ENCODE data around the gene RPA3.

RPA3 gene

GRCh38 chr7:7653593-7654187 lies 64.7 kb downstream of the RPA3 start:
- no peak for DNase-seq (ENCODE audit: low read depth, low spot score)

DNA sequence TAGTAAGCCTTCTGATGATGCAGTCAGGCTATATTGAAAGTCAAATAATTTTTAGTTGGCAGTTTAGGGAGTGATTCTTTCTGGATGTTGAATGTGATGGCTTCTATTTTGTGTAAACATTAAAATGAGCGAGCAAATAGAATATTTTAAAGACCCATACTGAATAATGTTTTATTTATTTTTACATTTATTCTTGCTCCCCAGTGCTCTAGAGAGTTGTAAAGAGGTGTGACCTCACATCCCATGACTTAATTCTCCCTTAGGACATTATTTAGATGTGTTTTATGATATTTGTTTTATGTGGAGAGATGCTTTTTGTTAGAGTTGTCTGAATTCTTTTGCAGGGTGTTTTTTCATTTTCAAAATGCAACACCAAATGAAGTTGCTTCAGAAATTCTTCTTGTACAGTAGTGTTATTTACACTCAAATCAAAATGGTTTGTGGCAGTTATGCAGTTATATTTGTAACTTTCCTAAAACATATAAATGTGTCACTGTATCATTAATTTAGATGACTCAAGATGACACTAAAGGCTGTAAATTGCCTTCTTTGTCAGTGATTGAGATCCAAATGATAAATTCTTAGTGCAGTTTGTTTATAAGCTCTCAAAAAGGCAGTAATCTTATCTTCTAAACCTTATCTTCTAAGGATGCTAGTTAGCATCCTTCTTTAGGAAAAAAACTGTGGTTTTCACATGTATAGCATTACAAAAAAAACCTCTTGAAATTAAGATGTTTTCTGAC lies 65.4 kb downstream of the RPA3 start:
- DNase-seq (ENCODE audit: low read depth, low spot score), result no peak

GRCh38 chr7:7651479-7651878 lies 66.9 kb downstream of the RPA3 start:
- DNase-seq (ENCODE audit: low read depth, low spot score), result no peak

GRCh38 chr7:7650682-7651206 lies 67.7 kb downstream of the RPA3 start:
- no peak for DNase-seq (ENCODE audit: low read depth, low spot score)

DNA sequence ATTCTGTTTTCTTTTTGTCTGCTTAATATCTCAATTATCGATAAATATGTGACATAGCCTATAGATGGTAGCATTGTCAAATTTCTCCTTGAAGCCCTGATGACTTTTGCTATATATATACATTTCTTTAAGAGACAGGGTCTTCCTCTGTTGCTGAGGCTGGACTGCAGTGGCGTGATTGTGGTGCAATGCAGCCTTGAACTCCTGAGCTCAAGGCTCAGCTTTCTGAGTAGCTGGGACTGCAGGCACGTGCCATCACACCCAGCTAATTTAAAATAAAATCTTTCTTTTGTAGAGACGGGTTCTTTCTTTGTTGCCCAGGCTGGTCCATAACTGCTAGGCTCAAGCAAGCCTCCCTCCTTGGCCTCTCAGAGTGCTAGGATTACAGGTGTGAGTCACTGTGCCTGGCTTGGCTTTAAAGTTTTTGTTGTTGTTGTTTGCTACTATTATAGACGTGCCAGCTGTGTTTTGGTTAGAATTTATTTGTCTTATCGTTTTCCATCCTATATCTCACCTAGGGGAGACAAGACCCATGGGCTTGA lies 70.8 kb downstream of the RPA3 start:
- DNase-seq (ENCODE audit: low read depth, low spot score), result no peak

GRCh38 chr7:7642081-7642480 lies 76.3 kb downstream of the RPA3 start:
- DNase-seq (ENCODE audit: low read depth, low spot score), result no peak

- DNase-seq (ENCODE audit: low read depth, low spot score), result peak; percentile 15
Observed at GRCh38 chr7:7641129-7641663, 77.2 kb downstream of the RPA3 start.

DNA sequence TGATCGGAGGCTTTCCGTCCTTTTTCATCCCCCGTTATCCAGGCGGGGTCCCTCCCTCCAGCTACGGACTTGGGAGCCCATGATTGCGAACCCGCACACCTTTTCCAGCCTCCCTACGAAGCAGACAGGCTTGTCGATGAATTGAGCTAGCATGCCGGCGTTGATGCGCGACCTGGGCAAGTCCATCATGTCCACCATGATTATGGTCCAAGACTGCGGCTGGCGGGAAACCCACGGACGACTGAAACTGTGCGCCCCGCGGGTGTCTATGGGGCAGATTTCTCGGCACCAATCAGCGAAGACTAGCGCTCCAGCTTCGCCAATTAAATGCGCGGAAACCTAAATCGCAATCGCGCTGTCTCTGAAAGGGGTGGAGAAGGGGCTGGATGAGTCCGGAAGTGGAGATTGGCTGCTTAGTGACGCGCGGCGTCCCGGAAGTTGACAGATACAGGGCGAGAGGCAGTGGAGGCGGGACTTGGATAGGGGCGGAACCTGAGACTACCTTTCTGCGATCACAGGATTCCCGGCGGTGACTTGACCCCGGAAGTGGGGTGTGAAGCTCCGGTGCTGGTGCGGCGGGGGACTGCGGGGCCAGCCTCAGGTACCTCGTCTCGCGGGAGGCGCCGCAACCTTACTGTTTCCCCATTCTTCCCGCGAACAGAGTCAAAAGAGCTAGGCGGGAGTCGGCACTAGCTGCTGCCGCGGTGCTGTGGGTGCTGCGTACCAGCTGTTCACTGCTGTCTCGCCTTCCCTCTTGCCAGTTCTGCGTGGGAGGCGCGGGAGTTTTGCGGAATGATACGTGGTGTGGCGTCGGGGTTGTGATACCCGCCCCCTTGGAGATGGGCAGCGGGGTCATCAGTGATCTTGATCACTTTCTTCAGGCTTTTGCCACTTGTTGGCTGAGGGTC lies 77.9 kb downstream of the RPA3 start, which contains the start of gene UMAD1:
TSS of gene UMAD1 (plus strand) at position 532 of the 908 bp plus-strand sequence. CDS start 32,620 bp downstream, outside the sequence.
- peak; percentile 98 for DNase-seq (ENCODE audit: low read depth, low spot score)

- peak; percentile 35 for DNase-seq (ENCODE audit: low read depth, low spot score)
Observed at GRCh38 chr7:7639847-7640220, 78.6 kb downstream of the RPA3 start.

DNA sequence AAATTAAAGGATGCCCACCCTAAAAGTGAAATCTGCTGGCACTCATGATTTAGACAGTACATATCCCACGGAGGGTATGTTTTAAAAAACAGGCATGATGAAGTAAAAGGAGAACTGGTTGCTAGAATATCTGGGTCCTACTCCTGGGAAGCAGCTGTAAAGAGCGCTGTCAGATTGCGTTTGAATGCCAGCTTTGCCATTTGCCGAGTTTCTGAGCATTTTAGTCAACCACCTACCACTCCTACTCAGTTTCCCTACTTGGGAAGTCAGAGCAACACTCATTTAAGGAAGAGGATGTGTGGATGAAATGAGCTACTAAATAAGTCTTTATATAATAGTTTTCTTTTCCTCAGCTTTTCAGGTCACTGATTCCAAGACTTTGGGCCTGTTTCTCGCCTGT lies 79.0 kb downstream of the RPA3 start:
- no peak for DNase-seq (ENCODE audit: low read depth, low spot score)

DNA sequence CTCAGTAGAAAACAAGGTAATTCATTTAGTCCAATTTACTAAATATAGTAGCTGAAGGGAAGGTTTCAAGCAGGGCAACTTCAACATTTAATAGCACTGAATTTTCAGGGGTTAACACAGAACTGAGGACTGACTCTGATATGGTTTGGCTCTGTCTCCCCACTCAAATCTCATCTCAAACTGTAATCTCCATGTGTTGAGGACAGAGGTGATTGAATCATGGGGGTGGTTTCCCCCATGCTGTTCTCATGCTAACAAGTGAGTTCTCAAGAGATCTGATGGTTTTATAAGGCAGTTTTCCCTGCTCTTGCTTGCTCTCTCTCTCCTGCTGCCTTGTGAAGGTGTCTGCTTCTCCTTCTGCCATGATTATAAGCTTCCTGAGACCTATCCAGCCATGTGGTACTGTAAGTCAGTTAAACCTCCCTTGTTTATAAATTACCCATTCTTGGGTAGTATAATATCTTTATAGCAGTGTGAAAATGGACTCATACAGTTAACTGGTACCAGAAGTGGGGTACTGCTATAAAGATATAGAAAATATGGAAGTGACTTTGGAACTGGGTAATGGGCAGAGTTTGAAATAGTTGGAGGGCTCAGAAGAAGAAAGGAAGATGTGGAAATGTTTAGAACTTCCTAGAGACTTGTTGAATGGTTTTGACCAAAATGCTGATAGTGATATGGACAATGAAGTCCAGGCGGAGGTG lies 87.6 kb downstream of the RPA3 start:
- DNase-seq (ENCODE audit: low read depth, low spot score), result no peak

DNA sequence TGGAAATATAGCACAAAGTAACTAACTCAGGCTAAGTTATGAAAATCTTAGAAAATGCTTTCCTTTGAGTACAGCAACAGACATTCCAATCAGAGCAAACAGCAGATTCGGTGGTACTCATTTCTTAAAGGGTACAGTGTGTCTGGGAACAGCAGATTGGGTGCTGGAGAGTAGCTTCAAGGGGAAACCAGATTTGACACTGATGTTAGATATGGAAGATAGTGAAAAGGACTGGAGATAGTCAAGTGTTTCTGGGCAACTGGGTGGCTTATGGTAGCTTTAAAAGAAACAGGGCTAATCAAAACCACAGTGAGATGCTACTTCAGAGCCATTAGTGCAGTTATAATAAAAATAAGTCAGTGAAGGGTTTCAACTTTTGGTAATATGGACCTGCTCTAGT lies 89.9 kb downstream of the RPA3 start:
- DNase-seq (ENCODE audit: low read depth, low spot score), result no peak

- DNase-seq (ENCODE audit: low read depth, low spot score), result no peak
Observed at GRCh38 chr7:7620644-7621210, 97.7 kb downstream of the RPA3 start.

DNA sequence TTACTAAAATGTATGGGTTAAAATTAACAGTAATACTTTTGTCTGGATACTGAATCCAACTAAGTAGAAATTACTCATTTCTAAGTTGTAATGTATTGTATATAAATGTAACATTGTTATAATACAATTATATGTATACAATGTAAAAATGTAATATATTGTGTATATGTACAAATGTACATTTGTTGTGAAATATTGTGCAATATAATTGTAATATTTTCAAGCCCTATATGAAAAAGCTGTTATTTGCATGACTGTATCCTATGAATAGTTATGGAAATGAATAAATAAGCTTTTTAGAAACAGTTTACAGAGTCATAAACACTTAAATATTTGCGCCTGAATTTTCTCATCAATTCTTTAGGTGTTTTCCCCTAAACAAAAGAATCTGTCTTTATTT lies 98.2 kb downstream of the RPA3 start:
- no peak for DNase-seq (ENCODE audit: low read depth, low spot score)

DNA sequence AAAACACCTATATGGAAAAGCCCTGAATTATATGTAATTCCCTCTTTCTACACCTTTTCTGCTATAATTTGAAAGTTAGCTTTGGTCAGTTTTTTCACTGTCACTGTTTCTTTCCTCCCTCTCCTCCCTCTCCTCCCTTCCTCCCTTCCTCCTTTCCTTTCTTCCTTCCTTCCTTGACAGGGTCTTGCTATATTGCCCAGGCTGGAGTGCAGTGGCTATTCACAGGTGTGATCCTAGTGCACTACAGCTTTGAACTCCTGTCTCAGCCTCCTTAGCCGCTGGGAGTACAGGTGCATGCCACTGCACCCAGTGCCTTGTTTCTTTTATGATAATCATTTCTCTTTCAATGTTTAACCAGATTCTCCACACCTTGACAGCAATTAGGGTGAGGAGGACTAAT lies 100.0 kb downstream of the RPA3 start:
- DNase-seq (ENCODE audit: low read depth, low spot score), result no peak

- no peak for DNase-seq (ENCODE audit: low read depth, low spot score)
Observed at GRCh38 chr7:7617550-7617949, 100.9 kb downstream of the RPA3 start.

DNA sequence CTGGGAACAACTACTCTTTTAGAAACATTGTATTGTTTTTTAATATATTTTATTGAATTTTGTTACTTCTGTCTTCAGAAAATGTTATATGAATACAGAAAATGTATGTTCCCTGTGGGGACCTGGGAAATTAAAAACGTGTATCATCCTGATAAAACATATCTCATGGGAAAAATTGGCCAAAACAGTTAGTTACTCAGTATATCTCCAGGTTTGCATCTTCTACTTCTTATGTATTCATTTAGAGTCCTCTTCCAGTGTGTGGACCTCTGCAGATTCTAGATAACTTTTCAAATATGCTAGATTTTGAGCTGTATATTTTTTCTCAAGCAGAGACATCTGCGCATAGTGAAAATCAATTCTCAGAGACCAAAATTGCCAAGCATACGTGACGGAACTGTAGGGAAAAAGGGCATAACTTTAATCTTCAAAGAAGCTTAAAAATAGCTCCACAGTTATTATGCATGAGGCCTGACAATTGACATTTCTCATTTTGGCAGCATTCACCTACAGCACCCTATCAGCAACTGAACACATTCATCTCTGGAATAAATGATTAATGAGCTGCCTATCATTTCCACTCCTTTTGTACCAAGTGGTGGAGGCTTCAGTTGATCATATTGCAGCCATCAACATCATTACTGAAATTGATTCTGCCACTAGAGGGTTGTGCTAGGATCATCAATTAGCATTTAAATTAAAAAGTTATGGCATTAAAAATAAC lies 104.2 kb downstream of the RPA3 start:
- no peak for DNase-seq (ENCODE audit: low read depth, low spot score)

DNA sequence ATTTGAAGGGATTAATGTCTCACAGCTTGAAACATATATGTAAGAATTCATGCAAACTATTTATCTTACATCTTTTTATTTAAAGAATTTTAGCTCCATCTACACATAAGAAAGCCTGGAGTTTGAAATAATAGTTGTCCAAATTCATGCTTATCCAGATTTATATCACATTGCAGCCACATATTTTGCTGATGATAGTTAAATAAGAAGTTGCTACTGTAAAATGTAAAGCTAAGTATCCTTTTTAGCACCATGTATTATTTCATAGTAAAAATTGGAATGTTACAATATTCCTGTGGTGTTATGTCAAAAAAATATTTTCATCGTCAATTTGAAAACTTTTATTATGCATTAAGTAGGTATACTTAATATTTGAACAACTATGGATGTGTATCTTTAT lies 105.2 kb downstream of the RPA3 start:
- DNase-seq (ENCODE audit: low read depth, low spot score), result no peak

- DNase-seq (ENCODE audit: low read depth, low spot score), result no peak
Observed at GRCh38 chr7:7612519-7612918, 105.9 kb downstream of the RPA3 start.

GRCh38 chr7:7609330-7609729 lies 109.1 kb downstream of the RPA3 start:
- no peak for DNase-seq (ENCODE audit: low read depth, low spot score)
